IPS DF 4.7 (cell line): ENCODE measurements around the gene HHAT.

Experiments
- DNase-seq: peaks from one replicate; pipeline ENCODE4 v3.0.0-alpha.2; 2013; ENCODE audit warnings: low spot score; ENCODE audit errors: extremely low read depth

HHAT gene

DNA sequence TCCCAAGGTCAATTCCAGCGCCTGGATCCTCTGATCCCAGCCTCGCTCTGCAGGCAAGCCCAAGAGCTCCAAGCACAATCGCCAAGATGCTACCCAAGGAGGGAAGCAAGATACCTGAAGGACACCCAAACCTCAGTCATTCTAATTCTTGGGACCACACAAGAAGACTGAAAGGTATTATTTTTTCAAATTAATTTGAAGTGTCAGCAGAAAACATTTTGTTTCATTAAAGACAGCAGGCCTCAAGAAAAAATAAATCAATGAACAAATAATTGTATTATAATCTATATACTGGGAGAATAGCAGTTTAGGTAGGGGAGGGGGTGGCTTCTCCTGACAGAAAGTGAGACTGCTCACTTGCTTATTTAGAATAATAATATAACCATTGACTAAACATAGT is 347.8 kb downstream of the HHAT start:
- DNase-seq = no peak

DNA sequence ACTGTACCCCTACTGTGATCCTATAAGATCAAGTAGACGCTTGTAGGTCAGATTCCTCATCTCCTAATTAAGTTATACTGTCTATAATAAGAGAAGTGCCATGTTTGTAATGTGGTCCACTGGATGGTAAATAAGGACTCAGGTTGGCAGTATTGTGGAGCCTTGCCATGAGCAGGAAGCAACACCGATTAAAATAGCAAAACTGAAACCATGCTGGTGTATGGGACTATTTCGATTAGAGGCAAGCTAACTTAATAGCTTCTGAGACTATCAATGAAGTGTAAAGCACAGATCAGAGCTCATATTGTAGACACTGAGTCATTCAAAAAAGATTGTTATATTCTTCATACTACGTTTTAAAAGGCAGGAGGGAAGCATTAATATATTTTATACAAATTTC is 348.8 kb downstream of the HHAT start:
- no peak for DNase-seq

DNA sequence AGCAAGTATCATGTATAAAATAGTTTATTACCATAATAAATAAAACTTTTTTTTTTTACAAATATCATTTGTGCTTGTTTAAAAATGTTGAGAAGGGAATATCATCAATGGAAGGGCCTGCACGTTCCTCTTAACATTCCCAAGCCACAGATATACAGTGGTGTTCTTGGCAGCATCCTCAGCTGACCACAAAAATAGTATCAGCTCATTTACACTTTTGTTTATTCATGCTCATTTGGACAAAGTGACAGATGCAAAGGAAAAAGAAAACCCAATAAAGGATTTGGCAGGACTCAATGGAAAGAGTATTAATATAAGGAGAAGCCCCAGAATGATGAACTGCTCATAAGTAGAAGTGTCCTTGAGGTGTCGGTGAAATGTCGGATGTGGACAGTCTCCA is 349.6 kb downstream of the HHAT start:
- DNase-seq = no peak

DNA sequence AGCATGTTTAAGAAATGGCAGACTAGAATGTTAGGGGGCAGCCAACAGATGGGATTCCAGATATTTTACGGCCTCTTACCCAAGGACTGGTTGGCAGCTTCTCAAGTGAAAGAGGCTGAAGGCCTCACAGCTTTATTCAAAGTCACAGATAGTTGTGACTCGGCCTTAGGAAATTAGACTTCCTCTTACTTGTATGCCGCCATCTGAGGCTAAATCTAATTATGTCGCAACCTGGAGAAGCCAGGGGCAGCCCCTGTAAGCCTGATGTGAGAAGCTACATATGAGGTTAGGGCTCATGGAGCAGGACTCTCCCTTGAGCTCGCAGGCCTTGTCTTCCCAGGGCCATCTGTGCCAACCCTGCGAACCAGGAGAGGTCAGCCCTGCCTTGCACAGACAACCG is 352.5 kb downstream of the HHAT start:
- no peak for DNase-seq

GRCh38 chr1:210683403-210684047 is 354.8 kb downstream of the HHAT start:
- no peak for DNase-seq

DNA sequence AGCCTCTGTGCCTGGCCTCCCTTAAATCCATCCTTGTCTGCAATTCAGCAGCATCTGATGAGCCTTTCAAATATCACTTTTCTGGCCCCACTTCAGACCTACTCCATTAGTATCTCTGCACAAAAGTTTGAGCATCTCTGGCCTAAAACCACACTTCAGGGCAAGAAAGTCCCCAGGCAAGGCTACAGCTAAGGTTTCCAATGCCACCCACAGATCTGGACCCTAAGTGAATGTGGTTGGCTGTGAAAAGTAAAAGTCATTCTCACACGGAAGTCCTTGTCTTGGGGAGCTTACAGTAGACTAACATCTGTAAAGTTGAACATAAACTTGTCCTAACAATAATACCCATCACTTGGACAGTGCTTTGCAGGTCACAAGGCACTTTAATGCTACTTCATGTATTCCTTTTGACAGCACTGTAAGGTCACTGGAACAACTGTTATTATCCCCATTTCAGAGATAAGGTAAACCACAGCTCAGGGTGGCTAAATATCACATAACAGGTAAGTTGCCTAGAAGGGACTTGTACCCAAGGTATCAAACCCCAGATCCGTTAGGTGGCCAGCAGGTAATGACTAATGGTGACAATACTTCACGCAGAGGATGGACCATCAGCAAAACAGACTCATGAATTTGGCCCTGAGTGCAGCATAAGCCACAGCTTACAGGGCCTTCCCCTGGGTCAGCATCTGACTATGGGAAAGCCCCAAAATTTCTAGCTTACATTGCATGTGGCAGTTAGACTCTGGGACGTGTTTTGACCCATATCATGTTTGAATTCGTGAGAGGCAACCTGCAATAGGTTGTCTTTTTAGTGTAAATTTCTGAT is 356.0 kb downstream of the HHAT start:
- no peak for DNase-seq

- no peak for DNase-seq
These were observed 356.6 kb downstream of the HHAT start for GRCh38 chr1:210685295-210685650.

- DNase-seq = no peak
These were observed 358.1 kb downstream of the HHAT start for GRCh38 chr1:210686841-210687240.

- no peak for DNase-seq
These were observed 359.0 kb downstream of the HHAT start for GRCh38 chr1:210687582-210688279.

DNA sequence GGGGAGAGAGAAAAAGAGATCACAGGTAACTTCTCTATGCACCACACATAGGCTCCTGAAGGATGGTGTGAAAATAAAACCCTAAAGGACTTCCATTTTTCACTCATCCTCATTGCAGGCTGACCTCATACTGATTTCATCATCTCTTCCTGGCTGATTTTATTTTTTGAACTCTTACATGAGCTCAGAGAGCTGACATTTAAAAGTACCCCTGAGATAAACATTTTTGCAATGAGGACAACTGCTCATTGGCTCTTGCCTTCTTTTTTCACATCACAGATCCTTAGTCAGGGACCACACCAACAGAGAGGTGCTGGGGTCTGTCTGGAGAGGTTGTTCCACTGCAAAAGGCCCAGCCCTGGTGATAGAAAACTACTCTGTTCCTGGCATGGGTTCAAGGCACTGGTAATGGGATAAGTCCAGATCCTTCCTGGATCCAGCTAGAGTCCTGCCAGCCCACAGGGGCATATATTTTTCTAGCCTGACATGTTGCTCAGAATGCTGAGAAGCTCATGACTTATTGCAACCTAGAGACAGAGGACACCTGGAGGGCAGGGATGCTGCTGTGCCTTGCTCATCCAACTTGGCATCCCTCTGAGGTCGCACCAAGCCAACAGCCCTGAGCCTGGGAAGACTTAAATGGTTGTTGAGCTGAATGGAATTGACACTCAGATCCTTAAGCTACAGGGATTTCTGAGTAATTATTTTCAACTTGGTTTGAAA is 360.0 kb downstream of the HHAT start:
- no peak for DNase-seq

DNA sequence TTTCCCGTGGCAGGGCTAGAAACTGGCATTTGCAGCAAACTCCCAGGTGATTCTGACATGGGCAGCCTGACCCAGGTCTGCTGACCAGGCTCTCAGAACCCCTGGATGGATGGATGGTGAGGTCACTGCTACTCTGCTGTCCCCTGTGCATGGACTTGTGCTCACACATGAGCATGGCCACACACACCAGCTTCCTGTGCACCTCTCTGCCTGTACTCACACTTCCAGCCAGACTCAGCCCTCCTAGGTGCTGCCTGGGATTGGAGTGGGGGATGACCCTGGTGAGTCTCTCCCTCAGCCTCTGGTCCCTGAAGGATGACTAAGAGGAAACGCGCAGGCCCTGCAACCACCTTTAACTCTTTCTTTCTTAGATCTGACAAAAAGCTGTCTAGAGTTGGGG is 361.1 kb downstream of the HHAT start:
- DNase-seq = no peak

- no peak for DNase-seq
These were observed 361.5 kb downstream of the HHAT start for GRCh38 chr1:210690236-210690635.

- DNase-seq = no peak
These were observed 362.4 kb downstream of the HHAT start for GRCh38 chr1:210691039-210691610.

DNA sequence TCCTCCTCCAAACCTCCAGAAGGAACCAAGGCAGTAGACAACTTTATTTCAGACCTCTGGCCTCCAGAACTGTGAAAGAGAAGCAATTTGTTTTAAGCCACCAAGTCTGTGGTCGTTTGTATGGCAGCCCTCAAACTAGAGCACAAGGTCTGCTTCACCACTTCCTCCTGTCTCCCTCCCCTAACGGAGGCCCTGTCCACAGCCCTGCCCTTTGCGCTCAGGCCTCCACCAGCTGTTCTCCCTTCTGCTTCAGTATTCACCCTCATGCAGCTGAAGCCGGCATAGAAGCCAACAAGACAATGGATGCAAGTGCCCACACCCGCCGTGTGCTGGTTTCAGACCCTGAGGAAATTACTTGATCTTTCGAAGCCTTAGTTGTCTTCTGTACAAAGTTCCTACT is 364.1 kb downstream of the HHAT start:
- no peak for DNase-seq

- DNase-seq = no peak
These were observed 366.3 kb downstream of the HHAT start for GRCh38 chr1:210695026-210695425.

GRCh38 chr1:210696709-210697108 is 368.0 kb downstream of the HHAT start:
- no peak for DNase-seq

DNA sequence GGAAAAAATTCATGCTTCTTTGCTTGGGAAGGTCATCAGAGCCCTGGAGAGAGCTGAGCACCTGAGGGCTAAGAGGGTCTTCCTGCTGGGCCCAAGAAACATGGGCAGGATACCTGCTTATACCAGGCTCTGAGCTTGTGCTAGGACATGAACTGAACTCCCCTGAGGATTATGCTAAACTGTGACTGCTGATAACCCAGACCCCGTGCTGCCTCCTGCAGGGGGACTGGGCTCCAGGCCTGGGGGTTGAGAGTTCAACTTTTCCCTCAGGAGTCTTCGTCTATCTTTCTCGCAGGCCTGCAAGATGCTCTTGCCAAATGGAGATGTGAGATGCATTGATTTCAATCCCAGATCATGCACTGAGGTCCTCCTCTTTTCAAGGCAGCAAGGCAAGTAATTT is 368.5 kb downstream of the HHAT start:
- no peak for DNase-seq

DNA sequence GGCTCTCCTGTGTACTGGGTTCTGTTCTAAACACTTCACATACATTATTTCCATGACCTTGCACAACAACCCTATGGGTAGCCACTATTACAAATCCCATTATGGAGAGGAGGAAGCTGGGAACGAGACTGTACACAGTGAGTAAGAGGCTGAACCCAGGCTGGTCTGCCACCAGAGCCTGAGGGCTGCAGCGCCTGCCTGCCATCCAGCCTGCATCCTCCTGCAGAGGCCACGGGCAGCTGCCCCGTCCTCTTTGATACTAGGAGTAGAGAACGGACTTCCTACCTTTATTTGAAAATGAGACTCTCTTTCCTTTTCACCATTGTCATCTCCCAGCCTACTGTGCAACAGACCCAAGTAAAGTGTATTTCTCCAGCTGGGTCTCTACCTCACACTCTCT is 370.0 kb downstream of the HHAT start:
- DNase-seq = no peak

GRCh38 chr1:210700083-210700482 is 371.4 kb downstream of the HHAT start:
- DNase-seq = no peak

- DNase-seq = no peak
These were observed 371.8 kb downstream of the HHAT start for GRCh38 chr1:210700511-210700910.

- peak; percentile 14 for DNase-seq
These were observed 373.8 kb downstream of the HHAT start for GRCh38 chr1:210702506-210702905.

- no peak for DNase-seq
These were observed 374.9 kb downstream of the HHAT start for GRCh38 chr1:210703593-210703992.
